ENCODE data around the gene CFDP1.
"Not testable (repeated sequence)": the region's sequence is repeated elsewhere in the genome, so short reads cannot be mapped to it uniquely, and the experiment has no call there.

CFDP1 gene

GRCh38 chr16:75458029-75458428 is 24.7 kb upstream of the CFDP1 start:
- DNase-seq: no peak

GRCh38 chr16:75457485-75458021 is 24.2 kb upstream of the CFDP1 start:
- no peak for DNase-seq

- DNase-seq: no peak
Measured at GRCh38 chr16:75456971-75457370, 23.7 kb upstream of the CFDP1 start.

- DNase-seq: not testable (repeated sequence)
Measured at GRCh38 chr16:75456486-75456885, 23.2 kb upstream of the CFDP1 start.

GRCh38 chr16:75455677-75456076 is 22.4 kb upstream of the CFDP1 start:
- DNase-seq: no peak

- DNase-seq: no peak
Measured at GRCh38 chr16:75452464-75453190, 19.3 kb upstream of the CFDP1 start.

- no peak for DNase-seq
Measured at GRCh38 chr16:75446416-75446815, 13.1 kb upstream of the CFDP1 start.

GRCh38 chr16:75445298-75445697 is 12.0 kb upstream of the CFDP1 start:
- no peak for DNase-seq

GRCh38 chr16:75443298-75443697 is 10.0 kb upstream of the CFDP1 start:
- DNase-seq: no peak

GRCh38 chr16:75433732-75434413 is 570 bp upstream of the CFDP1 start:
- peak; percentile 67 for DNase-seq

GRCh38 chr16:75429621-75430403 is 3.5 kb downstream of the CFDP1 start:
- DNase-seq: no peak

GRCh38 chr16:75426524-75426923 is 6.8 kb downstream of the CFDP1 start:
- DNase-seq: not testable (repeated sequence)

- not testable (repeated sequence) for DNase-seq
Measured at GRCh38 chr16:75424105-75424762, 9.1 kb downstream of the CFDP1 start.

- no peak for DNase-seq
Measured at GRCh38 chr16:75423723-75424104, 9.6 kb downstream of the CFDP1 start.

- no peak for DNase-seq
Measured at GRCh38 chr16:75421820-75422126, 11.5 kb downstream of the CFDP1 start.

- no peak for DNase-seq
Measured at GRCh38 chr16:75420987-75421819, 12.1 kb downstream of the CFDP1 start.

GRCh38 chr16:75416904-75417565 is 16.3 kb downstream of the CFDP1 start:
- DNase-seq: no peak

- DNase-seq: no peak
Measured at GRCh38 chr16:75415169-75415905, 18.0 kb downstream of the CFDP1 start.

- DNase-seq: no peak
Measured at GRCh38 chr16:75413951-75414350, 19.4 kb downstream of the CFDP1 start.

GRCh38 chr16:75406943-75407342 is 26.4 kb downstream of the CFDP1 start:
- no peak for DNase-seq

Measured in NCI-H748 treated with DMSO at 0.1 percent for 48 hours (cell line).